Measurements from ENCODE around the gene GSN. TPM values are rescaled to one million over a fixed set of nuclear protein-coding genes. Genes with fewer than 3 reads are reported as not detected.

The GSN gene
- total RNA-seq, 2 donors from 2014 or later = 328 to 753 TPM

DNA sequence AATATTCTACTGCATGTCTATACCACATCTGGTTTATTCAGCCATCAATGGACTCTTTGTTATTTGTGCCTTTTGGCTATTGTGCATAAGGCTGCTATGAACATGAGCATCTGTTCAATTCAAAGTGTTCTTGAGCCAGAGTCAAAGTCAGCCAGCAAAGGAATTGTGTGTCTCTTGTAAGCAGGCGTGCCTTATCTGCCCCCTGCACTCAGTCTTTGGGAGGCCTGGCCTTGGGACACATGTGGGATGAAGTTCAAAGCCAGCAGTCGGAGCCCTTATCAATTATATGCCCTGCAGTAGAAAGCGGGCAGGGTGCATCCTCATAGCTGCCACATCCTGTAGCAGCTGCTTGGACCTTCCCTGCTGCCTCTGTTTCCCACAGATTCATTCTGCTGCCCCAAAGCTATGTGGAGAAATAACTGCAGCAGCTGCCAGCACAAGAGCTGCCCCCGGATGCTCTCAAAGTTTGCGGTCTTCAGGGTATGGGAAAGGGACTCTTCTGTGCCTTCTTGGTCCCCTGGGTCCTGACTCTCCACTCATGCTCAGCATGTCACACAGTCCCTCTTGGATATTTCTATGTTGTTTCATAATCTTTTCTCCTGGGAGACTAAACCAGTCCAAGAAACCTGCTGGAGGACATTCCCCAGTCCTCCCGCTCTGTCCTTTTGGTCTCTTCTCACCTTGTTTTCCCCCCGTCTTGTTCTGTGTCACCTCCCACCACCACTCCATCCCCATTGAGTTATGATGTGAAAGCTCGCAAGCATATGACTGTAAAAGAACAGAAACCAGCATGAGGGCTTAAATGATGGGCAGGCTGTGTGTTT, 66.2 kb downstream of the GSN start:
- intact Hi-C loops (cut with DNase I) = no loop called here
- H3K4me3 ChIP-seq = no peak overlapping the region
- 76 to 89% methylated on average over 8 of the region's 8 CpGs for WGBS, 2 donors
- no peak for DNase-seq
- H3K4me1 ChIP-seq = no peaks in the 10 kb centered on the region
- H3K27me3 ChIP-seq = no peaks in the 10 kb centered on the region
- TF ChIP-seq POLR2A (IDR thresholded peaks at IDR 0.05) = no peak
- TF ChIP-seq CTCF (IDR thresholded peaks at IDR 0.05) = no peak
- no peaks in the 10 kb centered on the region for H3K9me3 ChIP-seq
- H3K36me3 ChIP-seq (replicated peaks in 1 of 2; ENCODE audit: insufficient read depth in 1 of 2, low read depth in 2 of 2) = peaks cover 0 to 2% of the 10 kb centered on the region in 2 donors
- H3K27ac ChIP-seq = no peak overlapping the region
- no peak for ATAC-seq

DNA sequence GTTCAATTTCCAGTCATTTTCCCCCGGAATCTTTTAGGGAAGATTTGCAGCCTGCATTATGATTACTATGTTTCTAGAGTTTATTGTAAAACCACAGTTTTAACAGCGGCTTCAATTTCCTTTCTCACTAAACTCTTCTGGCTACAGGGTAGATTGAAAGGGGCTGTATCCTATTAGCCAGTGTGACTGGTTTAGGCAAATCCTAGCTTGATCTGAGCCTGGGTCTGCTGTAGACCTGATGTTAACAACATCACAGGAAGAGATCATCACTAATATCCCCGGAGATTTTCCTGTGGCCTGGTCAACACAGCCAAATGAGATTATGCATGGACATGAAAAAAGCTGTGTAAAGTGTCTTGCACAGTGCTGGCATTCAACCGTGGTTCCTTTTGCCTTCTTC, 68.7 kb downstream of the GSN start:
- no peak for TF ChIP-seq CTCF (IDR thresholded peaks at IDR 0.05)
- TF ChIP-seq POLR2A (IDR thresholded peaks at IDR 0.05) = no peak
- Histone ChIP-seq H3K4me1 (no peaks in the 10 kb centered on the region), H3K27me3 (no peaks in the 10 kb centered on the region), H3K4me3 (no peak overlapping the region), H3K27ac (no peak overlapping the region), H3K9me3 (no peaks in the 10 kb centered on the region), H3K36me3 (replicated peaks in 1 of 2; ENCODE audit: insufficient read depth in 1 of 2, low read depth in 2 of 2) (no peaks in the 10 kb centered on the region)
- intact Hi-C loops (cut with DNase I) = no loop called here
- 87% methylated on average over 4 of the region's 4 CpGs for WGBS, 2 donors
- ATAC-seq (no peak), DNase-seq (no peak)

GRCh38 chr9:121339437-121339836, 71.5 kb downstream of the GSN start:
- no peak for DNase-seq
- WGBS, 2 donors = 76 to 85% methylated on average over 2 of the region's 2 CpGs
- H3K4me1 ChIP-seq = peaks cover 11% of the 10 kb centered on the region
- H3K27me3 ChIP-seq = no peaks in the 10 kb centered on the region
- ATAC-seq = no peak
- no peak overlapping the region for H3K27ac ChIP-seq
- no peaks in the 10 kb centered on the region for H3K36me3 ChIP-seq (replicated peaks in 1 of 2; ENCODE audit: insufficient read depth in 1 of 2, low read depth in 2 of 2)
- no peak overlapping the region for H3K4me3 ChIP-seq
- TF ChIP-seq POLR2A (IDR thresholded peaks at IDR 0.05) = no peak
- TF ChIP-seq CTCF (IDR thresholded peaks at IDR 0.05) = no peak
- intact Hi-C loops (cut with DNase I) = no loop called here
- no peaks in the 10 kb centered on the region for H3K9me3 ChIP-seq

GRCh38 chr9:121340676-121341392, 72.9 kb downstream of the GSN start:
- H3K27me3 ChIP-seq = no peaks in the 10 kb centered on the region
- no peak for DNase-seq
- H3K9me3 ChIP-seq = no peaks in the 10 kb centered on the region
- no peaks in the 10 kb centered on the region for H3K36me3 ChIP-seq (replicated peaks in 1 of 2; ENCODE audit: insufficient read depth in 1 of 2, low read depth in 2 of 2)
- WGBS, 2 donors = 90 to 93% methylated on average over 6 of the region's 6 CpGs
- H3K4me3 ChIP-seq = no peak overlapping the region
- peaks cover 14% of the 10 kb centered on the region for H3K4me1 ChIP-seq
- intact Hi-C loops (cut with DNase I) = no loop called here
- H3K27ac ChIP-seq = no peak overlapping the region
- TF ChIP-seq CTCF (IDR thresholded peaks at IDR 0.05) (no peak), POLR2A (IDR thresholded peaks at IDR 0.05) (no peak)
- ATAC-seq = no peak
